ENCODE results near the gene CIB4. TPM values are rescaled to one million over a fixed set of nuclear protein-coding genes. Genes with fewer than 3 reads are reported as not detected.

Gene CIB4
- total and polyA plus RNA-seq, 9 of the 15 experiments (the other 6 are each of a cell fraction or from before 2014, with no cell fraction given): not detected

- Histone ChIP-seq H3K36me3 (ENCODE audit: control insufficient read depth, insufficient read depth, low read length) (no peaks in the 10 kb centered on the region), H3K4me1 (replicated peaks in 1 of 2; ENCODE audit: control insufficient read depth in 2 of 2, insufficient read depth in 2 of 2, low read length in 2 of 2) (0 out of 5 replicates have a peak, but pooled peaks cover 0 to 3% of the 10 kb centered on the region in 2 experiments), H3K9ac (ENCODE audit: insufficient read depth in 1 of 2, low read depth in 2 of 2, low read length in 2 of 2) (no peak overlapping the region), H3K79me2 (ENCODE audit: control insufficient read depth, insufficient read depth, low read length) (no peaks in the 10 kb centered on the region), H4K20me1 (replicated peaks; ENCODE audit: control insufficient read depth, insufficient read depth, low read length) (no peaks in the 10 kb centered on the region), H3K27me3 (ENCODE audit: control insufficient read depth in 2 of 2, insufficient read depth in 2 of 2, low read length in 2 of 2) (peaks cover 27 to 77% of the 10 kb centered on the region in 2 experiments), H3K4me2 (ENCODE audit: insufficient read depth, low read length) (no peak overlapping the region), H3K9me3 (replicated peaks; ENCODE audit: control insufficient read depth, insufficient read depth, low read depth, low read length) (0 out of 2 replicates have a peak, but pooled peaks cover 2% of the 10 kb centered on the region), H3K4me3 (no peak overlapping the region), H3K27ac (ENCODE audit: extremely low read depth, low read depth, low read length) (no peak overlapping the region), H3K9me1 (ENCODE audit: control insufficient read depth, insufficient read depth, low read length) (no peaks in the 10 kb centered on the region), H2AFZ (ENCODE audit: low read depth, low read length) (no peak overlapping the region)
- in situ Hi-C loops (cut with MboI) (no loop called here), intact Hi-C loops (cut with micrococcal nuclease) (no loop called here)
- ATAC-seq (no peak), DNase-seq (ENCODE audit: extremely low read depth in 1 of 4, low spot score in 3 of 4) (no peak), FAIRE-seq (no peak)
- TF ChIP-seq STAT5A (IDR thresholded peaks at IDR 0.05; ENCODE audit: borderline replicate concordance, low read length) (no peak), PURB (CRISPR knock-in tag; IDR thresholded peaks at IDR 0.05; ENCODE audit: low read depth) (no peak), MAFG (tag; conservative IDR thresholded peaks at IDR 0.05) (no peak), ATF1 (CRISPR knock-in tag; IDR thresholded peaks at IDR 0.05) (no peak), ATF1 (tag; IDR thresholded peaks at IDR 0.05) (peak; percentile 19; the same call in 1 of the 2 replicates)
- TF ChIP-seq, protein P1, sequence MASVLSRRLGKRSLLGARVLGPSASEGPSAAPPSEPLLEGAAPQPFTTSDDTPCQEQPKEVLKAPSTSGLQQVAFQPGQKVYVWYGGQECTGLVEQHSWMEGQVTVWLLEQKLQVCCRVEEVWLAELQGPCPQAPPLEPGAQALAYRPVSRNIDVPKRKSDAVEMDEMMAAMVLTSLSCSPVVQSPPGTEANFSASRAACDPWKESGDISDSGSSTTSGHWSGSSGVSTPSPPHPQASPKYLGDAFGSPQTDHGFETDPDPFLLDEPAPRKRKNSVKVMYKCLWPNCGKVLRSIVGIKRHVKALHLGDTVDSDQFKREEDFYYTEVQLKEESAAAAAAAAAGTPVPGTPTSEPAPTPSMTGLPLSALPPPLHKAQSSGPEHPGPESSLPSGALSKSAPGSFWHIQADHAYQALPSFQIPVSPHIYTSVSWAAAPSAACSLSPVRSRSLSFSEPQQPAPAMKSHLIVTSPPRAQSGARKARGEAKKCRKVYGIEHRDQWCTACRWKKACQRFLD (CRISPR knock-in tag; IDR thresholded peaks at IDR 0.05): no peak
- TF ChIP-seq, protein P2, sequence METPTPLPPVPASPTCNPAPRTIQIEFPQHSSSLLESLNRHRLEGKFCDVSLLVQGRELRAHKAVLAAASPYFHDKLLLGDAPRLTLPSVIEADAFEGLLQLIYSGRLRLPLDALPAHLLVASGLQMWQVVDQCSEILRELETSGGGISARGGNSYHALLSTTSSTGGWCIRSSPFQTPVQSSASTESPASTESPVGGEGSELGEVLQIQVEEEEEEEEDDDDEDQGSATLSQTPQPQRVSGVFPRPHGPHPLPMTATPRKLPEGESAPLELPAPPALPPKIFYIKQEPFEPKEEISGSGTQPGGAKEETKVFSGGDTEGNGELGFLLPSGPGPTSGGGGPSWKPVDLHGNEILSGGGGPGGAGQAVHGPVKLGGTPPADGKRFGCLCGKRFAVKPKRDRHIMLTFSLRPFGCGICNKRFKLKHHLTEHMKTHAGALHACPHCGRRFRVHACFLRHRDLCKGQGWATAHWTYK (CRISPR knock-in tag; IDR thresholded peaks at IDR 0.05): no peak
- WGBS (ENCODE audit: insufficient coverage, low coverage, missing lambda C conversion rate): 3% methylated on average over 10 of the region's 12 CpGs
- CTCF ChIA-PET (ENCODE audit: low intra/inter-chr PET ratio): no interaction called here
- BruUV-seq (replicated peaks): no TSS peak
- POLR2A ChIA-PET: interaction anchor here (1.1 to 1.8 kb wide), 2 partner anchors 13 to 16 kb away, joined by 3 to 5 read pairs; no protein-coding TSS in a partner anchor
Observed at GRCh38 chr2:26649992-26650712, 9.0 kb upstream of the CIB4 start.
